A549 (cell line): ENCODE results near the gene SNX25. TPM values are rescaled to one million over a fixed set of nuclear protein-coding genes. Genes with fewer than 3 reads are reported as not detected.

Experiments used
- ATAC-seq, 2 experiments: fragments of 200-7000 bp in 1 of 2; fragments of >200 bp in 1 of 2; cut with Nextera tagmentation in 1 of 2; cut with Tn5 transposase in 1 of 2; 3 replicates each; pipeline versions ENCODE4 v1.8.0 to v1.9.1; 2018 to 2020; ENCODE audit warnings: mild to moderate bottlenecking in 1 of 2, moderate library complexity in 1 of 2
- CTCF ChIA-PET: fragments of 300-600 bp; sonication (Branson Sonifier 250); formaldehyde crosslinking; extraction: SDS; loops from one replicate; lab custom pipeline; 2021; ENCODE audit warnings: antibody characterized with exemption, inconsistent platforms; lab: Yijun Ruan, JAX
- POLR2A ChIA-PET: fragments of 350-600 bp; formaldehyde crosslinking; extraction: SDS; loops from one replicate; lab custom pipeline; 2021; ENCODE audit warnings: antibody characterized with exemption, inconsistent platforms; lab: Yijun Ruan, JAX
- DNase-seq, 2 experiments: peaks; one replicate each; pipeline versions ENCODE4 v3.0.0 to v3.0.0-alpha.2; 2011 to 2016; ENCODE audit warnings: low read depth in 1 of 2, low spot score in 1 of 2
- FAIRE-seq: peaks from 2 replicates; lab custom pipeline; 2011; peaks lifted over from hg19 to GRCh38; lab: Jason Lieb, UNC
- H3K27ac ChIP-seq, 2 experiments: fragments of >200 bp; sonication (Bioruptor Twin); formaldehyde crosslinking; 3 replicates each; pipeline ENCODE4 v1.5.1; 2016 to 2017
- H3K4me1 ChIP-seq: fragments of >200 bp; sonication (Bioruptor Twin); formaldehyde crosslinking; 3 replicates; pipeline ENCODE4 v1.6.1; 2016
- H3K4me2 ChIP-seq: fragments of >200 bp; sonication (Bioruptor Twin); formaldehyde crosslinking; 3 replicates; pipeline ENCODE4 v1.6.1; 2016
- H3K4me3 ChIP-seq: fragments of >200 bp; sonication (Bioruptor Twin); formaldehyde crosslinking; 3 replicates; pipeline ENCODE4 v1.5.1; 2016
- H3K9me3 ChIP-seq: fragments of >200 bp; sonication (Bioruptor Twin); formaldehyde crosslinking; 3 replicates; pipeline ENCODE4 v1.6.1; 2016
- CBX2 ChIP-seq: fragments of 200-600 bp; sonication (generic); IDR thresholded peaks from 2 replicates; pipeline ENCODE4 v1.6.1; 2016; ENCODE audit warnings: low read depth, mild to moderate bottlenecking, borderline replicate concordance
- EHMT2 ChIP-seq: fragments of 200-600 bp; sonication (generic); IDR thresholded peaks from 2 replicates; pipeline ENCODE4 v1.6.1; 2016; ENCODE audit warnings: antibody characterized with exemption, low read depth, mild to moderate bottlenecking, moderate library complexity
- HOXB5 ChIP-seq: fragments of 250-450 bp; sonication (Bioruptor Pico); IDR thresholded peaks from 2 replicates; pipeline ENCODE4 v1.5.0; 2020; ENCODE audit warnings: mild to moderate bottlenecking, moderate library complexity
- KDM5A ChIP-seq: fragments of 200-600 bp; sonication (generic); IDR thresholded peaks from 2 replicates; pipeline ENCODE4 v1.6.1; 2016; ENCODE audit warnings: antibody characterized with exemption, mild to moderate bottlenecking
- PHF8 ChIP-seq: fragments of 200-600 bp; sonication (generic); IDR thresholded peaks from 2 replicates; pipeline ENCODE4 v1.6.1; 2016; ENCODE audit warnings: low read depth, mild to moderate bottlenecking, antibody characterized with exemption, moderate library complexity, borderline replicate concordance
- POLR2A ChIP-seq: IDR thresholded peaks from 2 replicates; pipeline ENCODE4 v1.6.1; 2012; ENCODE audit warnings: mild to moderate bottlenecking, low read length
- RAD21 ChIP-seq, 2 experiments: fragments of >200 bp in 1 of 2; sonication (Bioruptor Twin) in 1 of 2; formaldehyde crosslinking in 1 of 2; IDR thresholded peaks in 1 of 2; conservative IDR thresholded peaks in 1 of 2; 2 replicates in 1 of 2; 3 replicates in 1 of 2; pipeline ENCODE4 v1.6.1; 2012 to 2018; ENCODE audit warnings: inconsistent platforms in 1 of 2
- RNF2 ChIP-seq: fragments of 200-600 bp; sonication (generic); IDR thresholded peaks from 2 replicates; pipeline ENCODE4 v1.6.1; 2016; ENCODE audit warnings: low read depth, mild to moderate bottlenecking, antibody characterized with exemption, moderate library complexity, borderline replicate concordance
- SREBF2 ChIP-seq: fragments of 450-650 bp; IDR thresholded peaks from 2 replicates; pipeline ENCODE4 v1.6.1; 2014; ENCODE audit warnings: mild to moderate bottlenecking, moderate library complexity
- TP53 ChIP-seq: fragments of 250-450 bp; sonication (Bioruptor Pico); IDR thresholded peaks from 2 replicates; pipeline ENCODE4 v1.5.0; 2021; ENCODE audit warnings: mild to moderate bottlenecking, moderate library complexity
- ZC3H11A ChIP-seq: fragments of 450-650 bp; IDR thresholded peaks from 2 replicates; pipeline ENCODE4 v1.6.1; 2014; ENCODE audit warnings: antibody characterized with exemption, mild to moderate bottlenecking
- ZFP36 ChIP-seq: fragments of 450-650 bp; IDR thresholded peaks from 2 replicates; pipeline ENCODE4 v1.6.1; 2014; ENCODE audit warnings: borderline replicate concordance; ENCODE audit not compliant: partially characterized antibody
- ZNF302 ChIP-seq: fragments of 250-450 bp; sonication (Bioruptor Pico); IDR thresholded peaks from 2 replicates; pipeline ENCODE4 v1.9.0; 2021; ENCODE audit warnings: inconsistent platforms, mild to moderate bottlenecking, moderate library complexity
- WGBS: methylation state at CpG from one replicate; pipeline ENCODE4 v1.1.6; 2017; ENCODE audit errors: missing lambda C conversion rate; 5-methylcytosine and 5-hydroxymethylcytosine counted together
- polyA plus RNA-seq, 4 experiments: library from polyadenylated mRNA; depleted of rRNA in 3 of 4; stranded (reverse); fragments of >200 nt; fragmentation: RNase III in 1 of 4; extraction: RNeasy Plus Mini Kit Qiagen cat#74134 plus additional on column Dnase treatment in 1 of 4; gene quantifications; 2 replicates in 3 of 4; 3 replicates in 1 of 4; pipeline ENCODE4 v1.2.3, GENCODE V29; 2011 to 2017
- TF ChIP-seq, protein P1 (sequence below): fragments of >200 bp; sonication (Bioruptor Twin); formaldehyde crosslinking; IDR thresholded peaks from 3 replicates; pipeline ENCODE4 v1.6.1; 2016
- TF ChIP-seq, protein P2 (sequence below): fragments of 150-350 bp; IDR thresholded peaks from 2 replicates; pipeline ENCODE4 v1.6.1; 2014; ENCODE audit warnings: low read depth, mild to moderate bottlenecking, low read length
- TF ChIP-seq, protein P3 (sequence below): fragments of 200-600 bp; sonication (generic); IDR thresholded peaks from 2 replicates; pipeline ENCODE4 v1.6.1; 2016; ENCODE audit warnings: antibody characterized with exemption, mild to moderate bottlenecking, moderate library complexity

SNX25 gene
- polyA plus RNA-seq, 2 of the 4 experiments (the other 2 are of a cell fraction): 10.1 to 13.0 TPM

DNA sequence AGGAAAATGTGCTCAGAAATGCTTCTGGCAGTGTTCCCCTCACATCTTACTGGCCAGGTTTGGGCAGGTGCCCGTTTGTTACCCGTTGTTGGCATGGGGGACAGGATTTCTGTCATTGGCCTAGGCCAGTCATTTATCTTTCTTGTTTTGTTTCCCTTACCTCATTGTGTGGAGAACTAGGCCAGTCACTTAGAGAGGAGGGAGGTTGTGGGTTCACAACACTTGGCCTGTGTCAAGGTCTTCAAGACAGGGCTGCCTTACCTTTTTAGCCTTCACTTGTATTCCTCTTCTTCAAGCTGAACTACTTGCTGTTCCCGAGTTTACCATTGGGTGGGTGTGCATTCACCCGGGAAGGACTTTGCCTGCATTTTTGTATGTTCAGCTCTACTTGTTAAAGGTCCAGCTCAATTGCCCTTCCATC is 17.7 kb downstream of the SNX25 start:
- ChIA-PET CTCF (interaction anchor here (1.1 kb wide), 1 partner anchor 17 kb away, joined by 3 read pairs; the partner anchor contains the start of gene SNX25), POLR2A (no interaction called here)
- Histone ChIP-seq H3K4me3 (no peak overlapping the region), H3K4me1 (no peaks in the 10 kb centered on the region), H3K9me3 (no peaks in the 10 kb centered on the region), H3K27ac (no peak overlapping the region), H3K4me2 (no peak overlapping the region)
- ATAC-seq (peak in 1 of 2 experiments; percentile 55; a peak in 3 of 6 replicates), FAIRE-seq (no peak), DNase-seq (no peak)
- 52% methylated on average over 4 of the region's 4 CpGs for WGBS
- TF ChIP-seq RAD21 (conservative IDR thresholded peaks at IDR 0.05 in 1 of 2, IDR thresholded peaks at IDR 0.05 in 1 of 2) (peak in 1 of 2 experiments; percentile 18; a peak in 1 of 5 replicates), SREBF2 (no peak)

DNA sequence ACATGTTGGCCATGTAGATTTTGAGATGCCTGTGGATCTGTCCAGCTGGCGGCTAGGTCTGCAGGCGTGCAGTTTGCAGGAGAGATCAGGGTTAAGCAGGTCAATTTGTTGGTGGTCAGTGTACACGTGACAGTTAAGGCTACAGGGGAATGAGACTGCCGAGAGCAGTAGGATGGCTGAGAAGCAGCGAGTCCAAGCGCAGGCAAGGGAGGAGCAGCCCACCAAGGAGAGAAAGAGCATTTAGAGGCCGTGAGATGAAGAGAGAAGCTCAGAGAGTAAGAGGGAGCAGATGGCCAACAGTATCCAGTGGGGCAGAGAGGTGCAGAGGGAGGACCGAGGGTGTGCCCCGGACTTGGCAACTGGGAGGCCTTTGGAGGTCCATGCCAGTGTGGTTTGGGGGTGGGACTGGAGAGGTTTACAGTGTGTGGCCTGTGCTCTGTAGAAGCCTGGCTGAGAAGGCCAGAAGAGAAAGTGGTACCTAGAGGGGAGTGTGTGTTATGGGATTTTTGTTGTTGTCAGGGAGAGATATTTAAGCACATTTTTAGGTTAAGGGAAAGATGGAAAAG is 18.4 kb downstream of the SNX25 start:
- ChIA-PET POLR2A (no interaction called here), CTCF (interaction anchor here (1.0 kb wide), 1 partner anchor 26 kb away, joined by 3 read pairs; no protein-coding TSS in a partner anchor)
- H3K4me3 ChIP-seq: no peak overlapping the region
- WGBS: 90% methylated on average over 9 of the region's 9 CpGs
- FAIRE-seq: no peak
- H3K4me2 ChIP-seq: no peak overlapping the region
- H3K4me1 ChIP-seq: no peaks in the 10 kb centered on the region
- no peak overlapping the region for H3K27ac ChIP-seq
- DNase-seq: no peak
- no peaks in the 10 kb centered on the region for H3K9me3 ChIP-seq
- TF ChIP-seq ZNF302 (no peak), ZC3H11A (no peak), TP53 (CRISPR knock-in tag) (no peak), CBX2 (no peak), POLR2A (no peak), RNF2 (no peak), PHF8 (no peak), HOXB5 (CRISPR knock-in tag) (no peak), KDM5A (no peak), ZFP36 (no peak), EHMT2 (no peak)
- TF ChIP-seq, protein P1, sequence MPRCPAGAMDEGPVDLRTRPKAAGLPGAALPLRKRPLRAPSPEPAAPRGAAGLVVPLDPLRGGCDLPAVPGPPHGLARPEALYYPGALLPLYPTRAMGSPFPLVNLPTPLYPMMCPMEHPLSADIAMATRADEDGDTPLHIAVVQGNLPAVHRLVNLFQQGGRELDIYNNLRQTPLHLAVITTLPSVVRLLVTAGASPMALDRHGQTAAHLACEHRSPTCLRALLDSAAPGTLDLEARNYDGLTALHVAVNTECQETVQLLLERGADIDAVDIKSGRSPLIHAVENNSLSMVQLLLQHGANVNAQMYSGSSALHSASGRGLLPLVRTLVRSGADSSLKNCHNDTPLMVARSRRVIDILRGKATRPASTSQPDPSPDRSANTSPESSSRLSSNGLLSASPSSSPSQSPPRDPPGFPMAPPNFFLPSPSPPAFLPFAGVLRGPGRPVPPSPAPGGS: no peak
- TF ChIP-seq, protein P2, sequence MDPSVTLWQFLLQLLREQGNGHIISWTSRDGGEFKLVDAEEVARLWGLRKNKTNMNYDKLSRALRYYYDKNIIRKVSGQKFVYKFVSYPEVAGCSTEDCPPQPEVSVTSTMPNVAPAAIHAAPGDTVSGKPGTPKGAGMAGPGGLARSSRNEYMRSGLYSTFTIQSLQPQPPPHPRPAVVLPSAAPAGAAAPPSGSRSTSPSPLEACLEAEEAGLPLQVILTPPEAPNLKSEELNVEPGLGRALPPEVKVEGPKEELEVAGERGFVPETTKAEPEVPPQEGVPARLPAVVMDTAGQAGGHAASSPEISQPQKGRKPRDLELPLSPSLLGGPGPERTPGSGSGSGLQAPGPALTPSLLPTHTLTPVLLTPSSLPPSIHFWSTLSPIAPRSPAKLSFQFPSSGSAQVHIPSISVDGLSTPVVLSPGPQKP: no peak
- TF ChIP-seq, protein P3, sequence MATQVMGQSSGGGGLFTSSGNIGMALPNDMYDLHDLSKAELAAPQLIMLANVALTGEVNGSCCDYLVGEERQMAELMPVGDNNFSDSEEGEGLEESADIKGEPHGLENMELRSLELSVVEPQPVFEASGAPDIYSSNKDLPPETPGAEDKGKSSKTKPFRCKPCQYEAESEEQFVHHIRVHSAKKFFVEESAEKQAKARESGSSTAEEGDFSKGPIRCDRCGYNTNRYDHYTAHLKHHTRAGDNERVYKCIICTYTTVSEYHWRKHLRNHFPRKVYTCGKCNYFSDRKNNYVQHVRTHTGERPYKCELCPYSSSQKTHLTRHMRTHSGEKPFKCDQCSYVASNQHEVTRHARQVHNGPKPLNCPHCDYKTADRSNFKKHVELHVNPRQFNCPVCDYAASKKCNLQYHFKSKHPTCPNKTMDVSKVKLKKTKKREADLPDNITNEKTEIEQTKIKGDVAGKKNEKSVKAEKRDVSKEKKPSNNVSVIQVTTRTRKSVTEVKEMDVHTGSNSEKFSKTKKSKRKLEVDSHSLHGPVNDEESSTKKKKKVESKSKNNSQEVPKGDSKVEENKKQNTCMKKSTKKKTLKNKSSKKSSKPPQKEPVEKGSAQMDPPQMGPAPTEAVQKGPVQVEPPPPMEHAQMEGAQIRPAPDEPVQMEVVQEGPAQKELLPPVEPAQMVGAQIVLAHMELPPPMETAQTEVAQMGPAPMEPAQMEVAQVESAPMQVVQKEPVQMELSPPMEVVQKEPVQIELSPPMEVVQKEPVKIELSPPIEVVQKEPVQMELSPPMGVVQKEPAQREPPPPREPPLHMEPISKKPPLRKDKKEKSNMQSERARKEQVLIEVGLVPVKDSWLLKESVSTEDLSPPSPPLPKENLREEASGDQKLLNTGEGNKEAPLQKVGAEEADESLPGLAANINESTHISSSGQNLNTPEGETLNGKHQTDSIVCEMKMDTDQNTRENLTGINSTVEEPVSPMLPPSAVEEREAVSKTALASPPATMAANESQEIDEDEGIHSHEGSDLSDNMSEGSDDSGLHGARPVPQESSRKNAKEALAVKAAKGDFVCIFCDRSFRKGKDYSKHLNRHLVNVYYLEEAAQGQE: no peak
- no peak for ATAC-seq
